Stimulated activated CD4-positive, alpha-beta T cell treated with anti-CD3 and anti-CD28 coated beads, Interleukin-1b, Interleukin-23, amount 100 ng/mL, for 24 hours (primary cell): ENCODE measurements around the gene BRD8.
"Not testable (repeated sequence)": the region's sequence is repeated elsewhere in the genome, so short reads cannot be mapped to it uniquely, and the experiment has no call there.

Experiments used
- DNase-seq, 4 experiments: peaks; one replicate each; pipeline ENCODE4 v3.0.0-alpha.2; 2020; ENCODE audit warnings: low read depth in 4 of 4, low spot score in 1 of 4

The BRD8 gene

GRCh38 chr5:138169124-138169523, 9.3 kb downstream of the BRD8 start:
- no peak for DNase-seq

GRCh38 chr5:138163721-138164120, 14.7 kb downstream of the BRD8 start:
- DNase-seq: no peak

DNA sequence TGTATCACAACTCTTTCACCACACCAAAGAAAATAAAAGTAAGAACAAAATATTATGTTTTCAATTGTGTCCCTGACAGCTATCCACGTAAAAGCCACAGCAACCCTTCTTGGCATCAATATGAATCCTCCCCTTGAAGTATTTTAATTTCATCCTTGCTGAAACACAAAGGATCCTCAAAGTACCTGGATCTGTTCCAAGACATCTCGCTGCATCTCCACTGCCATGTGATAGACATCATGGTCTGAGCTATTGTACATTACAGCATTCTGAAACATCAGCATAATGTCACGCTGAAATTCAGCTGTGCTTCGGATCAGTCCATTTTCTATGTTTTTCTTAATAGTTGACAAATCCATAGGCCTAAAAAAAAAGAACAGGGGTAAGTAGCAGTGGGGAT, 17.7 kb downstream of the BRD8 start:
- DNase-seq: no peak

- DNase-seq: no peak
These were observed 18.8 kb downstream of the BRD8 start for GRCh38 chr5:138159666-138160065.

DNA sequence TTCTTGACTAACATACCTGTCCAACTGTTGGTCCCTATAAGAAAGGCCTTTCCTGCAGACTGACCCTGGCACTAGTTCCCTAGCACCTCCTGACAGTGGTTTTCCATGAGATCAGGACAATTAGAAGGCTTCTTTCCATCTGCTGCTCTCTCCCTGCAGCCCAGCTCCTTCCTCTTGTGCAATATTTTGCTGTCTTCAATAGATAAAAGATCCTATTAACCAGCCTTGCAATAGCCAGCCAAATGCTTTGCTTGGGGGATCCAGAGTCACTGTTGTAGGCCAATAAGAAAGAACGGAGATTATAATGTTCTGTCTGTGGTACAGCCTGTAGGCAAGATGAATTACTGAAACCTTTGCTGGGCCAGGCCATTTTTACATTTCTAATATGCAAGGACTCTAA, 20.8 kb downstream of the BRD8 start:
- no peak for DNase-seq

DNA sequence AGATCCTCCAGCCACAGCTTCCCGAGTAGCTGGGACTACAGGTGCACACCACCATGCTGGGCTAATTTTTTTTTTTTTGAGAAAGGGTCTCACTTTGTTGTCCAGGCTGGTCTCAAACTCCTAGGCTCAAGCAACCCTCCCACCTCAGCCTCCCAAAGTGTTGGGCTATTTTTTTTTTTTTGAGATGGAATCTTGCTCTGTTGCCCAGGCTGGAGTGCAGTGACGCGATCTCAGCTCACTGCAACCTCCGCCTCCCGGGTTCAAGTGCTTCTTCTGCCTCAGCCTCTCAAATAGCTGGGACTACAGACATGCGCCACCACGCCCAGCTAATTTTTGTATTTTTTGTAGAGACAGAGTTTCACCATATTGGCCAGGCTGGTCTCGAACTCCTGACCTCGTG, 22.5 kb downstream of the BRD8 start:
- DNase-seq: not testable (repeated sequence)

DNA sequence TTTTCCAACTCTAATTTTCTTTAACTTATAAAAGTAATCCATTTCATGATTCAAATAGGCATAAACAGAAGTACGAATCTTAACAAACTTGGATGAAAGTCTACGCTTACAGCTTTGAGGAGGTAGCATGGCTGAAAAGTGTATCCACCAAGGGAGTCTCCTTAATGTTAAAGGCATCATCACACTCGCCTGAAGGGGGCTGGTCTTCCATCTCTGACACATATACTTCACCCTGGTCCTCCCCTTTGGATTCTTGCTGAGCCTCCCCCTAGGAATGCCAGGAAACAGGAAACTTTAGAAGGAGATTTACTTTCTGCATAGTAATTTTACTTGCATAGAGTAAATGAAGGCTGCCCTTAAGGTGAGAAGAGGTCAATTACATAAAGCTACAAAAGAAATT, 28.9 kb downstream of the BRD8 start:
- DNase-seq: no peak

- no peak for DNase-seq
These were observed 29.6 kb downstream of the BRD8 start for GRCh38 chr5:138148811-138149210.

DNA sequence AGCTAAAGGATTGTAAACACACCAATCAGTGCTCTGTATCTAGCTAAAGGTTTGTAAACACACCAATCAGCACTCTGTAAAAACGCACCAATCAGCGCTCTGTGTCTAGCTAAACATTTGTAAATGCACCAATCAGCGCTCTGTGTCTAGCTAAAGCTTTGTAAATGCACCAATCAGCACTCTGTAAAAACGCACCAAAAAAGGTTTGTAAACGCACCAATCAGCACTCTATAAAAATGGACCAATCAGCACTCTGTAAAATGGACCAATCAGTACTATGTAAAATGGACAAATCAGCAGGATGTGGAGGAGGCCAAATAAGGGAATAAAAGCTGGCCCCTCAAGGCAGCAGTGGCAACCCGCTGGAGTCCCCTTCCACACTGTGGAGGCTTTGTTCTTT, 34.9 kb downstream of the BRD8 start:
- DNase-seq: not testable (repeated sequence)

GRCh38 chr5:138141734-138142133, 36.7 kb downstream of the BRD8 start:
- no peak for DNase-seq

GRCh38 chr5:138140268-138140667, 38.2 kb downstream of the BRD8 start:
- DNase-seq: no peak

- DNase-seq: no peak
These were observed 38.7 kb downstream of the BRD8 start for GRCh38 chr5:138139781-138140090.

DNA sequence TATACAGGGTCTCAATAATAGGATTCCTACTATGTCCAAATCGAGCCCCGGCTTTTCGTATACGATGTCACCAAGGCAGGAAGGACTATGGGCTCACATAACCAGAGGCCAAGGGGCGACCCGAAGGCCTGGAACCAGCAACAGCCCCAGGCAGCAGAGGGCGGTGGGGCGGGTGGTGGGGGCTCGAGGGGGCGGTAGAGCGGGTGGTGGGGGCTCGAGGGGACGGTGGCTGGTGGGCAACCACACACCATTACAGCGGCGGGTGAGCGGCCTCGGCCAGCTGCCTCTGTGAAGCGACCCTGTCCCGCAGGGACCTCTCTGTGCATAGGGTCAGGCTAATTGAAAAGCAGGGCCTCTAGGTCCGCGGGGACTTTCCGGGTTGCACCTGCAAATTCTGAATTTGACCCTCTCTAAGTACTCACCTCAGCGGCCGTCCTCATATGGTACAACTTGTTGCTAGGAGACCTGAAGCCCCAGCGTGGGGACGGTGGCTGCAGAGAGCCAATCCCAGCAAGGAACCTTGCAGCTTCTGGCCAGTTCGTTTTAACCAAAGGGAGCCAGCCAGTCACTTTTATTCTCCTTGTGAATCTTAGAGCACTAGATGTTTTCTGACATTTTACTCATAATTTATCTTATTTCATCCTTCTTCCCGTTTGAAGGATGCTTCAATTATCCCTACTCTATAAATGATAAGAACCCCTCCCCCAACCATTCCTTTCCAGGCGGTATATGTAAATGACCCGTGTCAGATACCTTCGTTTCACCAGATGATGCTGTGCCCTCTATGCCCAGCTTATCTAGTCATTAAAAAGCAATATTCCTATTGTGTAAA, 39.3 kb downstream of the BRD8 start, which contains the start of gene NME5:
NME5 (minus strand) TSS at position 480 of the 832 bp plus-strand sequence. CDS start 648 bp downstream, outside the sequence.
- DNase-seq: no peak

GRCh38 chr5:138132543-138132942, 45.9 kb downstream of the BRD8 start:
- DNase-seq: no peak

- DNase-seq: no peak
These were observed 49.1 kb downstream of the BRD8 start for GRCh38 chr5:138129347-138129746.

DNA sequence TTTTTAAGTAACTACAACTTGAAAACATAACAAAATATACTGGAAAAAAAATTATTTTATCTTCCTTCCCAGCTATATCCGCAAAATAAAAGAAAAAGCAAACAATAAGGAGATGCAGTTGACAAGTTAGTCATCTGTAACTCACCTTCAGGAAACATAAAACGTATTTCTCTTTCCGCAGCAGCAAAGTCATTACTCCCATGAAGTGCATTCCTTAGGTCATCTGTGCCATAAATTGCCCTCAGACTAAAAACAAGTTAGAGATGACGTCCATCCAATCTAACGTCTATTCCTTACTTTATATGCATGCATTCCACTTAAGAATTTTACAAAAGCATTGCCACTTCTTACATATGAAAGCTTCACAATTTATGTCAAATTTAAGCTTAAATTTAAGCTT, 50.1 kb downstream of the BRD8 start:
- no peak for DNase-seq

- no peak for DNase-seq
These were observed 63.2 kb downstream of the BRD8 start for GRCh38 chr5:138115254-138115653.

GRCh38 chr5:138111937-138112336, 66.5 kb downstream of the BRD8 start:
- DNase-seq: no peak

DNA sequence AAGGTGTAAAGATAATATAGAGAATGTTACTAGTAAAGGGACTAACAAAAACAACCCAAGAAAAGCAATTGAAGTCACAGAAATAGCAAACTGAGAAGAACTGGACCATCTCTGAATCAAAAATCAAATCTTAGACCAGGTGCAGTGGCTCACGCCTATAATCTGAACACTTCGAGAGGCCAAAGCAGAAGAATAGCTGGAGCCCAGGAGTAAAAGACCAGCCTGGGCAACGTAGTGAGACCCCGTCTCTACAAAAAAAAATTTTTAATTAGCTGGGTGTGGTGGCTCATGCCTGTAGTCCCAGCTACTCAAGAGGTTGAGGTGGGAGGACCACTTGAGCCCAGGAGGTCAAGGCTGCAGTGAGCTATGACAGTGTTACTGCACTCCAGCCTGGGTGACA, 67.2 kb downstream of the BRD8 start:
- DNase-seq: no peak

- no peak for DNase-seq
These were observed 68.0 kb downstream of the BRD8 start for GRCh38 chr5:138110266-138110963.

DNA sequence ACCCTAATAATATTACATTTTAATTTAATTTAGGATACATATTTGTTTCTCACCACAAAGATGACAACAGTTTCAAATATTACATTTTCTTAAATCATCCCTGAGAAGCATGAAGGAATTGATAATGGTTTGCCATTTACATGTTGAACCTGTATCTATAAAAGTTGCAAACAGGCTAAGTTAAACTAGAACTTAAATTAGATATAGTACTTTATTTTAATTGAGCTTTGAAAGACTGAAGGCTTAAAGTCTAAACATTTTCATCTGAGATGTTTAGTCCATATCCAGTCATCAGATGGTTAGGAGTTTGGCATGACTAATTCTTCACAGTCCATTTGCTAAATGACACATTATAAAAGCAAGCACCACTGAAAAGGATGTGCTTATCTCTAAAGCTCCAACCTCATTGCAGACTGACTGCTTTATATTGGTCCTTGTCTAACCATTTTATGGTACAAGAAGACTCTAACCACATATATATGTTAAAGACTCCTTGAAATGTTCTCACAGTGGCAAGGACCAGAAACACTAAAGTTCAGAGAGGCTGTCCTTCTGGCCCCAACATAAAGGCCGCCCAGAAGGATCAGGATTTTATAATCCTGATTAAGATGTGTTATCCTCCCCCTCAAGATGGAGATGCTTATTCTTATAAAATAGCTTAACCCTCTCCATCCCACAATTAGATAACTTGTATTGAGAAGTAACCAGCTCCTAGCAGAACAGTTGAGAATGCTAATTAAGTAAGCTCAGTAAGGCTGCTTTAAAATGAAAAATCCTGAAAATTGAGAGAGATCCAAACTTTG, 68.8 kb downstream of the BRD8 start:
- DNase-seq: no peak

GRCh38 chr5:138107213-138107612, 71.2 kb downstream of the BRD8 start:
- DNase-seq: no peak
